ENCODE measurements around the gene RAD51AP2.
"Not testable (repeated sequence)": the region's sequence is repeated elsewhere in the genome, so short reads cannot be mapped to it uniquely, and the experiment has no call there.

RAD51AP2 gene

GRCh38 chr2:17536416-17536815 is 18.2 kb upstream of the RAD51AP2 start:
- no peak for DNase-seq

- no peak for DNase-seq
Observed at GRCh38 chr2:17533546-17533945, 15.3 kb upstream of the RAD51AP2 start.

GRCh38 chr2:17529771-17530170 is 11.5 kb upstream of the RAD51AP2 start:
- no peak for DNase-seq

GRCh38 chr2:17522303-17522702 is 4.1 kb upstream of the RAD51AP2 start:
- DNase-seq = no peak

GRCh38 chr2:17521621-17522020 is 3.4 kb upstream of the RAD51AP2 start:
- DNase-seq = no peak

GRCh38 chr2:17520761-17521160 is 2.5 kb upstream of the RAD51AP2 start:
- DNase-seq = no peak

- DNase-seq = no peak
Observed at GRCh38 chr2:17519486-17519885, 1.2 kb upstream of the RAD51AP2 start.

GRCh38 chr2:17517481-17518211 is 594 bp downstream of the RAD51AP2 start:
- DNase-seq = no peak

GRCh38 chr2:17515652-17516051 is 2.6 kb downstream of the RAD51AP2 start:
- no peak for DNase-seq

- DNase-seq = no peak
Observed at GRCh38 chr2:17506736-17507616, 11.3 kb downstream of the RAD51AP2 start.

GRCh38 chr2:17497718-17498117 is 20.5 kb downstream of the RAD51AP2 start:
- DNase-seq = no peak

GRCh38 chr2:17495590-17495989 is 22.6 kb downstream of the RAD51AP2 start:
- DNase-seq = no peak

- not testable (repeated sequence) for DNase-seq
Observed at GRCh38 chr2:17490165-17490564, 28.1 kb downstream of the RAD51AP2 start.

GRCh38 chr2:17488610-17489009 is 29.6 kb downstream of the RAD51AP2 start:
- not testable (repeated sequence) for DNase-seq

- DNase-seq = no peak
Observed at GRCh38 chr2:17483496-17483895, 34.7 kb downstream of the RAD51AP2 start.

GRCh38 chr2:17482651-17483050 is 35.6 kb downstream of the RAD51AP2 start:
- DNase-seq = no peak

- DNase-seq = no peak
Observed at GRCh38 chr2:17479875-17480274, 38.4 kb downstream of the RAD51AP2 start.

- no peak for DNase-seq
Observed at GRCh38 chr2:17476830-17477229, 41.4 kb downstream of the RAD51AP2 start.

GRCh38 chr2:17476064-17476463 is 42.2 kb downstream of the RAD51AP2 start:
- no peak for DNase-seq

- no peak for DNase-seq
Observed at GRCh38 chr2:17475286-17475685, 43.0 kb downstream of the RAD51AP2 start.

- DNase-seq = no peak
Observed at GRCh38 chr2:17471979-17472378, 46.3 kb downstream of the RAD51AP2 start.

GRCh38 chr2:17470855-17471641 is 47.2 kb downstream of the RAD51AP2 start:
- DNase-seq = no peak

GRCh38 chr2:17461087-17461475 is 57.2 kb downstream of the RAD51AP2 start:
- no peak for DNase-seq

Data from midbrain (tissue), 1 donor.